LHCN-M2 (cell line): ENCODE measurements around the gene CARNS1. TPM values are rescaled to one million over a fixed set of nuclear protein-coding genes. Genes with fewer than 3 reads are reported as not detected.
"Not testable (repeated sequence)": the region's sequence is repeated elsewhere in the genome, so short reads cannot be mapped to it uniquely, and the experiment has no call there.

ENCODE experiments used
- DNase-seq: peaks from one replicate; pipeline ENCODE4 v3.0.0-alpha.2; 2012; ENCODE audit warnings: low read depth
- total RNA-seq: library from RNA; depleted of rRNA; stranded (reverse); fragments of >200 nt; gene quantifications from 2 replicates; pipeline ENCODE4 v1.2.3, GENCODE V29; 2014

Gene CARNS1
- total RNA-seq, 1 experiment from 2014 or later: 0.40 TPM

- DNase-seq: no peak
Measured at GRCh38 chr11:67396259-67396581, 19.3 kb upstream of the CARNS1 start.

GRCh38 chr11:67396587-67397389 lies 18.7 kb upstream of the CARNS1 start:
- no peak for DNase-seq

GRCh38 chr11:67397536-67397935 lies 17.9 kb upstream of the CARNS1 start:
- DNase-seq: no peak

- DNase-seq: no peak
Measured at GRCh38 chr11:67397986-67398660, 17.4 kb upstream of the CARNS1 start.

- DNase-seq: no peak
Measured at GRCh38 chr11:67398661-67399563, 16.6 kb upstream of the CARNS1 start.

GRCh38 chr11:67400251-67400941 lies 15.1 kb upstream of the CARNS1 start:
- DNase-seq: no peak

- DNase-seq: no peak
Measured at GRCh38 chr11:67400942-67401494, 14.5 kb upstream of the CARNS1 start.

GRCh38 chr11:67401495-67402191 lies 13.8 kb upstream of the CARNS1 start, which contains the start of gene PPP1CA:
TSS of gene PPP1CA (minus strand) at chr11:67401858. CDS start at chr11:67401782, 76 bp downstream.
- DNase-seq: peak; percentile 77

- DNase-seq: not testable (repeated sequence)
Measured at GRCh38 chr11:67402192-67402839, 13.2 kb upstream of the CARNS1 start.

GRCh38 chr11:67403085-67403484 lies 12.4 kb upstream of the CARNS1 start:
- not testable (repeated sequence) for DNase-seq

GRCh38 chr11:67404515-67405195 lies 10.8 kb upstream of the CARNS1 start:
- DNase-seq: no peak

- DNase-seq: no peak
Measured at GRCh38 chr11:67405196-67405567, 10.3 kb upstream of the CARNS1 start.

- DNase-seq: no peak
Measured at GRCh38 chr11:67405688-67406339, 9.7 kb upstream of the CARNS1 start.

GRCh38 chr11:67406420-67406968 lies 9.0 kb upstream of the CARNS1 start:
- DNase-seq: no peak

GRCh38 chr11:67406969-67407687 lies 8.3 kb upstream of the CARNS1 start:
- DNase-seq: no peak

GRCh38 chr11:67407688-67408163 lies 7.8 kb upstream of the CARNS1 start:
- DNase-seq: no peak

- no peak for DNase-seq
Measured at GRCh38 chr11:67408437-67409200, 6.9 kb upstream of the CARNS1 start.
